ENCODE results near the gene LAMA3.

DNA sequence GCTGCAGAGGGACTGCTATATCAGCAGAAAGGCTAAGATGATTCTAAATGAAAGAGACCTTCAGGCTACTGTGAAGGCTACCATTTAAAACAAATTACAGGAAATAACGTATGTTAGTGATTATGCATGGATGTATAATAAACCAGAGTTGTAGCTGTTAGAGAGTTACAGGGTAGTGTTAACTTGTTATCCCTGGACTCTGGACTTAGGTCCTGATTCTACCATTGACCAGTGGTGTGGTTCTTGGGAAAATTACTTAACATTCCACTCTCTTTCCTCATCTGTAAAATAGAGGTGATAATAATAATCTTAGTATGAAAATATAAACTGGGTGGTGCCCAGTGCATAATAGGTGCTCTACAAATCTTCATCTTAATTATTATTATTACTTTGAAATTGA is 22.2 kb downstream of the LAMA3 start:
- TF ChIP-seq, protein P1, sequence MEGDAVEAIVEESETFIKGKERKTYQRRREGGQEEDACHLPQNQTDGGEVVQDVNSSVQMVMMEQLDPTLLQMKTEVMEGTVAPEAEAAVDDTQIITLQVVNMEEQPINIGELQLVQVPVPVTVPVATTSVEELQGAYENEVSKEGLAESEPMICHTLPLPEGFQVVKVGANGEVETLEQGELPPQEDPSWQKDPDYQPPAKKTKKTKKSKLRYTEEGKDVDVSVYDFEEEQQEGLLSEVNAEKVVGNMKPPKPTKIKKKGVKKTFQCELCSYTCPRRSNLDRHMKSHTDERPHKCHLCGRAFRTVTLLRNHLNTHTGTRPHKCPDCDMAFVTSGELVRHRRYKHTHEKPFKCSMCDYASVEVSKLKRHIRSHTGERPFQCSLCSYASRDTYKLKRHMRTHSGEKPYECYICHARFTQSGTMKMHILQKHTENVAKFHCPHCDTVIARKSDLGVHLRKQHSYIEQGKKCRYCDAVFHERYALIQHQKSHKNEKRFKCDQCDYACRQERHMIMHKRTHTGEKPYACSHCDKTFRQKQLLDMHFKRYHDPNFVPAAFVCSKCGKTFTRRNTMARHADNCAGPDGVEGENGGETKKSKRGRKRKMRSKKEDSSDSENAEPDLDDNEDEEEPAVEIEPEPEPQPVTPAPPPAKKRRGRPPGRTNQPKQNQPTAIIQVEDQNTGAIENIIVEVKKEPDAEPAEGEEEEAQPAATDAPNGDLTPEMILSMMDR (IDR thresholded peaks at IDR 0.05 in 8 of 11, conservative IDR thresholded peaks at IDR 0.05 in 3 of 11): no peak
- no peak for TF ChIP-seq POLR2AphosphoS5 (IDR thresholded peaks at IDR 0.05)

Measured in spleen (tissue), 7 donors.